GM18868 (cell line): ENCODE measurements around the gene GMEB2.
"Not testable (repeated sequence)": the region's sequence is repeated elsewhere in the genome, so short reads cannot be mapped to it uniquely, and the experiment has no call there.

Experiments used
- ATAC-seq: cut with Tn5 transposase; IDR thresholded peaks from one replicate; pipeline ENCODE4 v1.9.1; 2021; ENCODE audit warnings: mild to moderate bottlenecking, moderate library complexity; ENCODE audit not compliant: unreplicated experiment

GMEB2 gene

GRCh38 chr20:63617092-63617875, 9.6 kb downstream of the GMEB2 start:
- ATAC-seq, result no peak

DNA sequence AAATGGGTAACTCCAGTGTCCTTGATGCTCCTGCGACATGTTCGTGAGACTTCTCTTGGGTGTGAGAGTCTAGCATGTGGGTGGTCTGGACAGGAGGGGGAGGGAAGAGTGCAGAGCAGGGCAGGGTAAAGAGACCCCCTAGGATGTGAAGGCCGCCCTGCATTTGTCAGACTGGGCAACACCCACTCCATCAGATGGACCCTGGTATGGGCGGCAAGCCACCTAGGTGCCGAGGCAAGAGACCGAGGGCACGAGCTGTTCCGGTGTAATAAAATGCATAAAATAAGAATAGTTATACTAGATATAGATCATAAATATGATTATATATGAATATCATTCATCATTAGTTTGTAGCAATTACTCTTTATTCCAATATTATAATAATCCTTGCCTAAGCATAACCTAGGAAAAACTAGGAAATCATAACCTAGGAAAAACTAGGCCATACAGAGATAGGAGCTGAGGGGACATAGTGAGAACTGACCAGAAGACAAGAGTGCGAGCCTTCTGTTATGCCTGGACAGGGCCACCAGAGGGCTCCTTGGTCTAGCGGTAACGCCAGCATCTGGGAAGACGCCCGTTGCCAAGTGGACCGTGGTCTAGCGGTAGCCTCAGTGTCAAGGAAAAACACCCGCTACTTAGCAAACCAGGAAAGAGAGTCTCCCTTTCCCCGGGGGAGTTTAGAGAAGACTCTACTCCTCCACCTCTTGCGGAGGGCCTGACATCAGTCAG, 12.9 kb downstream of the GMEB2 start:
- not testable (repeated sequence) for ATAC-seq

- no peak for ATAC-seq
Measured at GRCh38 chr20:63612276-63612931, 14.5 kb downstream of the GMEB2 start.

GRCh38 chr20:63611646-63612045, 15.3 kb downstream of the GMEB2 start:
- ATAC-seq, result no peak

- no peak for ATAC-seq
Measured at GRCh38 chr20:63610581-63611435, 16.1 kb downstream of the GMEB2 start.

GRCh38 chr20:63606686-63607085, 20.2 kb downstream of the GMEB2 start:
- no peak for ATAC-seq

- no peak for ATAC-seq
Measured at GRCh38 chr20:63602321-63602720, 24.6 kb downstream of the GMEB2 start.

DNA sequence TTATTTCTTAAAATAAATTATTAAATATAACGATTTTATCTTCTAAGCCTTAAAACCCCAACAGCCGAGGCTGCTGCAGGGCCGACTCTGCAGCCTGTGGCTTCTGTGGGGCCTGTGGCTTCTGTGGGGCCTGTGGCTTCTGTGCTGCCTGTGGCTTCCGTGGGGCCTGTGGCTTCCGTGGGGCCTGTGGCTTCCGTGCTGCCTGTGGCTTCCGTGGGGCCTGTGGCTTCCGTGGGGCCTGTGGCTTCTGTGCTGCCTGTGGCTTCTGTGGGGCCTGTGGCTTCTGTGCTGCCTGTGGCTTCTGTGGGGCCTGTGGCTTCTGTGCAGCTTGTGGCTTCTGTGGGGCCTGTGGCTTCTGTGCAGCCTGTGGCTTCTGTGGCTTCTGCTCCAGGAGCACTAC, 25.2 kb downstream of the GMEB2 start:
- not testable (repeated sequence) for ATAC-seq

- ATAC-seq, result no peak
Measured at GRCh38 chr20:63599396-63600050, 27.4 kb downstream of the GMEB2 start.

- ATAC-seq, result no peak
Measured at GRCh38 chr20:63598479-63599395, 28.2 kb downstream of the GMEB2 start.

DNA sequence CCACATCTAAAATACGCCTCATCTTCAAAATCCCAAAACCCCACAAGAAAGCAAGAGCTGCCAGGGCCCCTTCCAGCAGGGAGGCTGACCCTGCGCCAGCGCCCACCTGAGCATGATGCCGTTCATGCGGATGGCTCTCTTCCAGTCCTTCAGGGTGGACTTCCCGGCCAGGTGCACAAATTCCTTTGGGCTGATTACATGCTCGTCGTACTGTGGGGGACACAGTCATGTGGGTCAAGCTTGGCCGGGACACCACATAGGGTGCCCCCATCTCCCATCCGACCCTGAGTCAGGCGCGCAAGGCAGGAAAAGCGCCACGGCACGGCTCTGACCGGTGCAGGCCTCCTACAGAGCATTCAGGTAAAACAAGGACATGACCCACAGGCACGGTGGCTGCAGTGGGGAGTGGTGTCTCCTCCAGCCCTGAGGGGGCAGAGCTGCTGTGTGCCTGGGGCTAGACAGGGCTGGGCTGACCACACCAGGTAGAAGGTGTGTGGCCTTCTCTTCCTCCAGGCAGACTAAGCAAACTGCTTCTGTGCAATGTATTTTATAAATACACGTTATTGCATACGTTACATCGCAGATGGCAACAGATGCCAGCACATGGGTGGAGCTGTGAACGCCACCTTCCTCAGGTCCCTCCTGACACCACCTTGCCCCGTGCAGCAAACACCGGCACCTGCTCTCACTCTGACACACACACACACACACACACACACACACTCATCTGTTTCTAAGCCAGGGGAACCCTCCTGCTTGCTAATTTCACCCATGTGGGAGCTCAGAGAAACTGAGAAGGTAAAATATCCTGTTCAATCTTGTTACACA, 29.0 kb downstream of the GMEB2 start:
- ATAC-seq, result no peak

DNA sequence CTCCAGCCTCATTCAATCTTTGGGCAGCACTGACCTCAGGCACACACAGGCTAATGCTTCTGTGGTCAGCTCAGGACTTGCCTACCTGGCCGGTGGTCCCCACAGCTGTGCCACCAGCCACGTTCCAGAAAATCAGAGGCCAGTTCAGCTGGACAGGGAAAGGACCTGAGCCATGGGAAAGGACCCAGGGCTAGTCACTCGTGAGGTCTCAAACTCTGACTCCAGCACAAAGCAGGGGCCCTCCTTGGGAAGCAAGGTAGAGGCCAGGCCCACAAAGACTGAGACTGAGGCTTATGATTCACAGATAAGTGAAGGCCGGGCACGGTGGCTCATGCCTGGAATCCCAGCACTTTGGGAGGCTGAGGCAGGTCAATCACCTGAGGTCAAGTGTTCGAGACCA, 30.5 kb downstream of the GMEB2 start:
- ATAC-seq, result no peak

DNA sequence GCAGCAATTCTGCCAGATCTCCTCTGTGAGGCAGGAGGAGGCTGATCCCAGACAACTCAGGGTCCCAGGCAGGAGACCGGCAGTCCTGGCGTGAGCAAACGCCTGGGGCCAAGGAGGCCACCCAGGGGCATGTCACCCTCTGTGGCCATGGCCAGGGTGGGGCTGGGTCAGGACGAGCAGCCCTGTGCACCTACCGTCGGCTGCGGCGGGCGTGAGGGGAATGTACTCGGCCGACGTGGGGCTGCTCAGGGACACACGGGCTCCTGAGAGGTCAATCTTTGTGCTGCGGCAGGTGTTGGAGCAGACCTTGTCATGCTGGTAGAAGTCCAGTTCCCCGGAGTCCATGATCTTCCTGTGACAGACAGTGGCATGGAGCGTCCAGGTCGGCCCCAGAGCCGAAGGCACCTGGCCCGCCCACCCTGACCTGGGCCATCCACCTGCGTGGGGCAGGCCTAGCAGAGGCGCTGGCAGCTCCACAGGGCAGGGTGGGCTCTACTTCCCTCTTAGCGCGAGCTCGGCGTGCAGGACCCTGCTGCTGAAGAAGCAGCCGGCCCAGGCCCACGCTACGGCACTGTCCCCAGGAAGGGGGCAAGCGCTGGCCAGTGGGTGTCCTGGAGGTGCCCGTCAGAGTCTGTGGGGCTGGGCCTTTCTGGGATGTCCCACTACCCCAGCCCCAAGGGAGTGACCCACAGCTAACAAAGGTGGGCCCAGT, 31.3 kb downstream of the GMEB2 start:
- ATAC-seq, result no peak

DNA sequence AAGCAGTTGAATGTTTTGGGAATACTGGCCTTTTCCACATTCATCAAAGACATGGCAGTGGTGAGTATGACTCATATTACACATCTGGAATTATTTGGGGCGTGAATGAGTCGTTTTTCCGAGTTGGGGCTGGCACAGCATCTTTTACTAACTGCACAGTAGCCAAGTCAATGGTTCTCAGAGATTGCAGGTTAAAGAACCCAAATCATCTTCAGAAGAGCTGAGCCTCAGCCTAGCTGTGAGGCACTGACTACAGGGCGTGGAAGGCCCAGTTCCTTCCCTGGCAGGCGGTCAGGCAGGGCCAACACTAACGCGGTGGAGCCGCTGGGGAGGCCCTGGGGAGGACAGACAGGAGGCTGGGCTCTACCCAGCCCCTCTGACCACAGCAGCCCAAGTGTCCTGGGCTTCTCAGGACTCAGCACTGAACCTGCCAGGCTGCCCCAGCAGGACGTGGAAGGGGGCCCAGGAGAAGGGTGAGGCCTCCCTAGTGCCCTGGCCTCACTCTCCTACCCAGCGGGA, 32.8 kb downstream of the GMEB2 start:
- no peak for ATAC-seq

DNA sequence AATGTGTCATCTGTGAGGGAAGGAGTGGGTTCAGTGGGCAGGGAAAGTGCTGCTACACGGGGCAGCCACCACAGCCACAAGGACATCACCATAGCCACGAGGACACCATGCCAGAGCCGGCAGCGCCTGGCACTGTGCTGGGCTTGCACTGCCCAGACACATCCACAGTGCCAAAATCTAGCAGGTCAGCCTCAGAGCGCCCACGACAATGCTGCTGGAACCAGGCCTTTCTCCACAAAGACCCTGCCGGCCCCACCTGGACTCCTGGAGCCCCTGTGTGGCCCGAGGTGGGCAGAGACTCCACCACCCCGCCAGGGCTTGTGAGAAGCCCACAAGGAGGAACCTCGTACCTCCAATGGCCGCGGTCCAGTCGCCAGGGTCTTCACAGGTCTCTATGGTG, 34.2 kb downstream of the GMEB2 start:
- no peak for ATAC-seq

DNA sequence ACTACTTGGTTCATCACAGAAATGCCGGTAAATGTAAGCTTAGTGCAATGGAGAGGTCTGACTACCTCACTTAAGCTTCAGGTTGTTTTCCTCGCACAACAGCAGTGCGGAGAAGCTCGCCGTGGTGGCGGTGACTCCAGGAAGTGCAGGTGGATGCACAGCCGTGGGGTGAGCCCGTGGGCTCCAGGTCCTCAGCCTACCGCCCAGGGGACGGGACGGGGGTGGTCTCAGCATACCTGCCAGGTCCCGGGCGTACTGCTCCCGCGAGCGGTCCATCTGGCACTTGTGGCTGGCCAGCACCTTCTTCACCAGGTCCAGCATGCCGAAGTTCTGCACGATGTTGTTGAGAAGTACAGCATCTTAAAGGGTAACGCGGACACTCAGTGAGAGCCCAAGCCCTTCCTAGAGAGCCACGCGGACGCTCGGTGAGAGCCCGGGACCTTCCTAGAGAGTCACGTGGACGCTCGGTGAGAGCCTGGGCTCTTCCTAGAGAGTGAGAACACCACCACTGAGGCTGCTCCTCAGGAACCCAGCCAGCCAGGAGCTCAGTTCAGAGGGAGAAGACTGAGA, 35.0 kb downstream of the GMEB2 start:
- ATAC-seq, result no peak

DNA sequence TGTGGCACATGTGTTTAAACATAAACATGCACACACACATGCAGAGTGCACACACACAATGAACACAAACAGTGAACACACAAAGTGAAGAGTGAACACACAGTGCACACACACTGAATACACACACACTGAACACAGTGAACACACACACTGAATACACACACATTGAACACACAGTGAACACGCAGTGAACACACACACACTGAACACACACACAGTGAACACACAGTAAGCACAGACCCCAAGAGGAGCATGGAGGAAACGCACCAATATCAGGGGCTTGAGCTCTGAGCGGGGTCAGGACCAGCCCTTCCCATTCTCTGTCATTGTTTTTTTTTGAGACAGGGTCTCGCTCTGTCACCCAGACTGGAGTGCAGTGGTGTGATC, 35.8 kb downstream of the GMEB2 start:
- ATAC-seq, result no peak
